H1 (cell line): Measurements from ENCODE around the gene ABLIM1. TPM values are rescaled to one million over a fixed set of nuclear protein-coding genes. Genes with fewer than 3 reads are reported as not detected.

ENCODE experiments used
- CTCF ChIA-PET: fragments of 300-600 bp; sonication (Branson Sonifier 250); formaldehyde crosslinking; loops from one replicate; lab custom pipeline; 2021; ENCODE audit not compliant: partially characterized antibody; lab: Charles Lee
- POLR2A ChIA-PET: fragments of 300-600 bp; sonication (Branson Sonifier 250); formaldehyde crosslinking; loops from one replicate; lab custom pipeline; 2021; ENCODE audit warnings: inconsistent platforms; ENCODE audit not compliant: partially characterized antibody; lab: Charles Lee
- DNase-seq, 2 experiments: peaks; one replicate each; pipeline versions ENCODE4 v3.0.0 to v3.0.0-alpha.2; 2010 to 2022; ENCODE audit warnings: low spot score in 2 of 2, low read depth in 1 of 2, mixed read lengths in 1 of 2
- FAIRE-seq: peaks from 2 replicates; lab custom pipeline; 2011; peaks lifted over from hg19 to GRCh38; lab: Jason Lieb, UNC
- H2AFZ ChIP-seq: 2 replicates; pipeline ENCODE4 v1.8.1; 2012; ENCODE audit warnings: low read length, inconsistent platforms
- H2AK5ac ChIP-seq: 2 replicates; pipeline ENCODE4 v1.6.1; 2013; ENCODE audit warnings: low read depth, low read length
- H2BK120ac ChIP-seq: replicated peaks from 2 replicates; pipeline ENCODE3; 2013; ENCODE audit warnings: low read depth, low read length, inconsistent platforms
- H2BK12ac ChIP-seq: 2 replicates; pipeline ENCODE4 v1.6.1; 2013; ENCODE audit warnings: low read depth, low read length
- H2BK15ac ChIP-seq: 2 replicates; pipeline ENCODE4 v1.6.1; 2013; ENCODE audit warnings: low read length
- H2BK20ac ChIP-seq: 2 replicates; pipeline ENCODE4 v1.6.1; 2013; ENCODE audit warnings: low read length
- H2BK5ac ChIP-seq: 2 replicates; pipeline ENCODE4 v1.6.1; 2013; ENCODE audit warnings: low read depth, low read length
- H3K14ac ChIP-seq: 2 replicates; pipeline ENCODE4 v1.6.1; 2013; ENCODE audit warnings: inconsistent platforms; ENCODE audit not compliant: insufficient read length
- H3K18ac ChIP-seq: 2 replicates; pipeline ENCODE4 v1.6.1; 2013; ENCODE audit warnings: low read length; ENCODE audit errors: extremely low read depth
- H3K23ac ChIP-seq: 2 replicates; pipeline ENCODE4 v1.6.1; 2013; ENCODE audit warnings: inconsistent platforms; ENCODE audit not compliant: insufficient read length
- H3K23me2 ChIP-seq: 2 replicates; pipeline ENCODE4 v1.6.1; 2013; ENCODE audit warnings: low read depth, low read length
- H3K27ac ChIP-seq: 2 replicates; pipeline ENCODE4 v1.6.1; 2011; ENCODE audit warnings: low read depth, low read length, inconsistent platforms
- H3K27me3 ChIP-seq, 4 experiments: replicated peaks in 1 of 4; 1 replicate in 1 of 4; 2 replicates in 3 of 4; pipeline versions ENCODE4 v1.6.1 to v1.8.1; 2011 to 2013; ENCODE audit warnings: low read length in 3 of 4, mild to moderate bottlenecking in 3 of 4, inconsistent platforms in 2 of 4, mixed read lengths in 2 of 4, moderate library complexity in 1 of 4; ENCODE audit not compliant: control insufficient read depth in 3 of 4, insufficient read depth in 3 of 4; ENCODE audit errors: extremely low read depth in 1 of 4
- H3K36me3 ChIP-seq, 4 experiments: 2 replicates each; pipeline versions ENCODE4 v1.6.1 to v1.8.1; 2011 to 2013; ENCODE audit warnings: mild to moderate bottlenecking in 4 of 4, low read length in 3 of 4, moderate library complexity in 2 of 4, control low read depth in 1 of 4, inconsistent platforms in 1 of 4; ENCODE audit not compliant: insufficient read depth in 4 of 4, control insufficient read depth in 2 of 4
- H3K4ac ChIP-seq: replicated peaks from 2 replicates; pipeline ENCODE3; 2013; ENCODE audit warnings: low read length, low read depth, mixed read lengths, inconsistent platforms; ENCODE audit not compliant: insufficient read length
- H3K4me1 ChIP-seq, 4 experiments: replicated peaks in 1 of 4; 1 replicate in 1 of 4; 2 replicates in 3 of 4; pipeline versions ENCODE4 v1.6.1 to v1.8.1; 2011 to 2013; ENCODE audit warnings: low read length in 3 of 4, inconsistent platforms in 2 of 4, mixed read lengths in 1 of 4; ENCODE audit not compliant: insufficient read depth in 4 of 4, control insufficient read depth in 3 of 4
- H3K4me2 ChIP-seq, 2 experiments: 2 replicates each; pipeline versions ENCODE4 v1.6.1 to v1.8.1; 2011 to 2013; ENCODE audit warnings: low read depth in 2 of 2, low read length in 2 of 2, control low read depth in 1 of 2, inconsistent platforms in 1 of 2, mild to moderate bottlenecking in 1 of 2; ENCODE audit not compliant: insufficient read depth in 1 of 2
- H3K4me3 ChIP-seq, 4 experiments: fragments of 200-600, 300-600 bp in 1 of 4; sonication (generic), shearing (Covaris generic), sonication (Bioruptor Twin) in 1 of 4; 2 replicates each; pipeline versions ENCODE4 v1.5.1 to v1.8.1; 2011 to 2016; ENCODE audit warnings: low read length in 4 of 4, low read depth in 3 of 4, control low read depth in 2 of 4, inconsistent platforms in 2 of 4, mild to moderate bottlenecking in 2 of 4, mixed read lengths in 1 of 4, moderate library complexity in 1 of 4; ENCODE audit not compliant: insufficient read depth in 2 of 4; ENCODE audit errors: extremely low read depth in 1 of 4
- H3K56ac ChIP-seq: replicated peaks from 2 replicates; pipeline ENCODE3; 2013; ENCODE audit warnings: low read depth, mild to moderate bottlenecking, mixed read lengths, low read length, inconsistent platforms; ENCODE audit not compliant: insufficient read length
- H3K79me1 ChIP-seq: 2 replicates; pipeline ENCODE4 v1.6.1; 2013; ENCODE audit warnings: low read depth, low read length, control low read depth
- H3K79me2 ChIP-seq, 2 experiments: 2 replicates each; pipeline versions ENCODE4 v1.6.1 to v1.8.1; 2012 to 2013; ENCODE audit warnings: low read length in 2 of 2, mild to moderate bottlenecking in 2 of 2, inconsistent platforms in 1 of 2; ENCODE audit not compliant: insufficient read depth in 2 of 2, control insufficient read depth in 1 of 2
- H3K9ac ChIP-seq, 4 experiments: replicated peaks in 1 of 4; 1 replicate in 1 of 4; 2 replicates in 3 of 4; pipeline versions ENCODE4 v1.6.1 to v1.8.1; 2011 to 2013; ENCODE audit warnings: low read depth in 3 of 4, low read length in 3 of 4, control low read depth in 2 of 4, mild to moderate bottlenecking in 2 of 4, moderate library complexity in 2 of 4, inconsistent platforms in 1 of 4; ENCODE audit errors: extremely low read depth in 1 of 4
- H3K9me3 ChIP-seq, 2 experiments: 2 replicates each; pipeline versions ENCODE4 v1.6.1 to v1.8.1; 2012 to 2013; ENCODE audit warnings: mild to moderate bottlenecking in 2 of 2, moderate library complexity in 2 of 2, control low read depth in 1 of 2, inconsistent platforms in 1 of 2, low read depth in 1 of 2, low read length in 1 of 2, mixed read lengths in 1 of 2; ENCODE audit not compliant: insufficient read depth in 2 of 2
- H4K20me1 ChIP-seq, 2 experiments: replicated peaks in 1 of 2; 2 replicates each; pipeline versions ENCODE3 to v1.8.1; 2011 to 2013; ENCODE audit warnings: inconsistent platforms in 2 of 2, low read length in 2 of 2, mild to moderate bottlenecking in 1 of 2; ENCODE audit not compliant: insufficient read depth in 2 of 2, control insufficient read depth in 1 of 2
- H4K5ac ChIP-seq: 2 replicates; pipeline ENCODE4 v1.6.1; 2013; ENCODE audit warnings: low read length, low read depth, mixed read lengths, inconsistent platforms; ENCODE audit not compliant: insufficient read length
- H4K8ac ChIP-seq: 2 replicates; pipeline ENCODE4 v1.8.0; 2013; ENCODE audit warnings: mild to moderate bottlenecking, moderate library complexity, low read length, inconsistent platforms; ENCODE audit not compliant: insufficient read depth; ENCODE audit errors: extremely low read depth
- H4K91ac ChIP-seq: replicated peaks from 2 replicates; pipeline ENCODE3; 2013; ENCODE audit warnings: low read length, mixed read lengths, inconsistent platforms; ENCODE audit not compliant: insufficient read length
- CBX5 ChIP-seq: fragments of 300-800, 300-1000 bp; sonication (generic); IDR thresholded peaks from 2 replicates; pipeline ENCODE4 v1.7.1; 2016; ENCODE audit warnings: antibody characterized with exemption, low read length, low read depth
- CBX8 ChIP-seq: fragments of 300-800, 300-1000 bp; sonication (generic); IDR thresholded peaks from 2 replicates; pipeline ENCODE4 v1.7.1; 2016; ENCODE audit warnings: low read depth, low read length, borderline replicate concordance
- CTBP2 ChIP-seq: IDR thresholded peaks from 2 replicates; pipeline ENCODE4 v1.7.0; 2011; ENCODE audit warnings: borderline replicate concordance, mild to moderate bottlenecking, moderate library complexity, mixed read lengths, low read length; ENCODE audit not compliant: insufficient read depth, insufficient read length
- GTF2F1 ChIP-seq: IDR thresholded peaks from 2 replicates; pipeline ENCODE4 v1.6.1; 2012; ENCODE audit warnings: low read depth, low read length, improper control_type of control experiment, borderline replicate concordance
- HDAC6 ChIP-seq: IDR thresholded peaks from one replicate; pipeline ENCODE4 v1.7.1; 2012; ENCODE audit warnings: low read depth, mild to moderate bottlenecking, inconsistent platforms, low read length, moderate library complexity
- KDM1A ChIP-seq: fragments of 200-600, 300-600 bp; sonication (generic); IDR thresholded peaks from 2 replicates; pipeline ENCODE4 v1.7.1; 2016; ENCODE audit warnings: mild to moderate bottlenecking, low read length, borderline replicate concordance
- KDM5A ChIP-seq: fragments of 200-600 bp; IDR thresholded peaks from 2 replicates; pipeline ENCODE4 v1.7.1; 2012; ENCODE audit warnings: mild to moderate bottlenecking, low read length, inconsistent platforms, mixed read lengths
- MAX ChIP-seq: IDR thresholded peaks from 2 replicates; pipeline ENCODE4 v1.6.1; 2012; ENCODE audit warnings: inconsistent platforms
- RNF2 ChIP-seq: fragments of 200-900, 300-1000 bp; sonication (generic); IDR thresholded peaks from 2 replicates; pipeline ENCODE4 v1.7.1; 2016; ENCODE audit warnings: borderline replicate concordance, low read depth, mild to moderate bottlenecking, antibody characterized with exemption, low read length; ENCODE audit not compliant: poor library complexity, severe bottlenecking; ENCODE audit errors: missing control alignments
- SIRT6 ChIP-seq: IDR thresholded peaks from one replicate; pipeline ENCODE4 v1.7.1; 2012; ENCODE audit warnings: low read length, inconsistent platforms
- SP1 ChIP-seq: IDR thresholded peaks from 2 replicates; pipeline ENCODE4 v1.6.1; 2011; ENCODE audit warnings: low read depth, low read length
- TEAD4 ChIP-seq: IDR thresholded peaks from 2 replicates; pipeline ENCODE4 v1.6.1; 2012; ENCODE audit warnings: low read depth, low read length, inconsistent platforms, mixed read lengths
- ZNF274 ChIP-seq: IDR thresholded peaks from 2 replicates; pipeline ENCODE4 v1.7.0; 2012; ENCODE audit warnings: low read length, borderline replicate concordance; ENCODE audit errors: extremely low read depth
- WGBS, 2 experiments: shearing (Covaris generic) in 1 of 2; methylation state at CpG; one replicate each; pipeline versions ENCODE4 v1.1.6 to v1.1.7; 2013 to 2015; ENCODE audit warnings: low lambda C conversion rate in 2 of 2, mixed read lengths in 2 of 2, inconsistent platforms in 1 of 2, low coverage in 1 of 2, missing lambda C conversion rate in 1 of 2; ENCODE audit not compliant: insufficient replicate concordance in 2 of 2, insufficient coverage in 1 of 2, insufficient read length in 1 of 2; ENCODE audit errors: extremely low coverage in 1 of 2, missing lambda C conversion rate in 1 of 2; 5-methylcytosine and 5-hydroxymethylcytosine counted together
- polyA plus RNA-seq, 7 experiments: library from polyadenylated mRNA; depleted of rRNA in 3 of 7; stranded (reverse) in 5 of 7; unstranded in 2 of 7; fragments of >200 nt in 5 of 7; fragments of 200-250 nt in 2 of 7; gene quantifications; 1 replicate in 5 of 7; 2 replicates in 1 of 7; 4 replicates in 1 of 7; pipeline versions ENCODE4 v1.2.1 to v1.2.3, GENCODE V29; 2011 to 2013; ENCODE audit warnings: missing spikeins in 2 of 7, mixed read lengths in 2 of 7
- total RNA-seq: library from RNA; stranded (reverse); fragmentation: NEBNext Ultra II Directional; extraction: Animal tissue kit (Norgen Biotek cat#: 25700); gene quantifications from 2 replicates; pipeline ENCODE4 v1.2.1, GENCODE V29; 2021

The ABLIM1 gene
- total and polyA plus RNA-seq, 2 of the 8 experiments (the other 6 are each of a cell fraction or from before 2014, with no cell fraction given), result 51.2 to 51.7 TPM

GRCh38 chr10:114506871-114507385 is 151.1 kb downstream of the ABLIM1 start:
- ChIA-PET CTCF (interaction anchor here (0.9 to 2.2 kb wide), 5 partner anchors 8 to 35 kb away, joined by 3 to 5 read pairs (median 4); no protein-coding TSS in a partner anchor), POLR2A (interaction anchor here (0.6 kb wide), 1 partner anchor 233 kb away, joined by 4 read pairs; no protein-coding TSS in a partner anchor)
- H3K23ac ChIP-seq, result no peak overlapping the region
- no peak overlapping the region for H2BK5ac ChIP-seq
- H3K27ac ChIP-seq, result no peak overlapping the region
- H4K91ac ChIP-seq, result no peak overlapping the region
- no peaks in the 10 kb centered on the region for H3K9me3 ChIP-seq
- no peak overlapping the region for H3K9ac ChIP-seq
- no peak overlapping the region for H2BK12ac ChIP-seq
- H3K18ac ChIP-seq, result no peak overlapping the region
- no peaks in the 10 kb centered on the region for H3K23me2 ChIP-seq
- FAIRE-seq, result no peak
- no peak overlapping the region for H4K8ac ChIP-seq
- no peak overlapping the region for H2BK120ac ChIP-seq
- H3K36me3 ChIP-seq, result no peaks in the 10 kb centered on the region
- peaks cover 0 to 5% of the 10 kb centered on the region in 2 experiments for H4K20me1 ChIP-seq
- WGBS, 2 experiments, result 85% methylated on average over 3 of the region's 3 CpGs; no CpG with 5 or more reads in 1 of the 2 experiments
- H2AFZ ChIP-seq, result no peak overlapping the region
- H3K4me1 ChIP-seq, result peaks cover 0 to 8% (median 1%) of the 10 kb centered on the region in 4 experiments; a peak in 5 of 7 replicates
- no peak overlapping the region for H4K5ac ChIP-seq
- no peak overlapping the region for H3K4me2 ChIP-seq
- H2BK20ac ChIP-seq, result no peak overlapping the region
- no peaks in the 10 kb centered on the region; the same call in 1 of the 2 replicates for H3K79me1 ChIP-seq
- H2AK5ac ChIP-seq, result no peak overlapping the region
- peaks cover 0 to 5% of the 10 kb centered on the region in 2 experiments; a peak in 1 of 4 replicates for H3K79me2 ChIP-seq
- no peak overlapping the region for H3K4ac ChIP-seq
- H3K27me3 ChIP-seq, result no peaks in the 10 kb centered on the region
- no peak overlapping the region for H2BK15ac ChIP-seq
- H3K14ac ChIP-seq, result no peak overlapping the region
- no peak overlapping the region for H3K4me3 ChIP-seq
- DNase-seq, result no peak
- no peak overlapping the region for H3K56ac ChIP-seq
- TF ChIP-seq ZNF274, result no peak
- no peak for TF ChIP-seq SIRT6
- no peak for TF ChIP-seq MAX
- no peak for TF ChIP-seq CTBP2
- TF ChIP-seq RNF2, result no peak
- TF ChIP-seq HDAC6, result no peak
- TF ChIP-seq SP1, result no peak
- TF ChIP-seq CBX8, result no peak
- TF ChIP-seq TEAD4, result no peak
- no peak for TF ChIP-seq KDM1A
- no peak for TF ChIP-seq KDM5A
- no peak for TF ChIP-seq GTF2F1
- TF ChIP-seq CBX5, result no peak
